ENCODE results near the gene TP63. TPM values are rescaled to one million over a fixed set of nuclear protein-coding genes. Genes with fewer than 3 reads are reported as not detected.

Gene TP63
- total RNA-seq, 1 donor from 2014 or later: 144 TPM

GRCh38 chr3:189708375-189708774, 77.2 kb downstream of the TP63 start:
- TF ChIP-seq CTCF (IDR thresholded peaks at IDR 0.05) (no peak), POLR2A (IDR thresholded peaks at IDR 0.05) (no peak), POLR2AphosphoS5 (IDR thresholded peaks at IDR 0.05; ENCODE audit: insufficient read depth in 1 of 2, low read depth in 1 of 2) (no peak)
- intact Hi-C loops (cut with DNase I): no loop called here

GRCh38 chr3:189710620-189711402, 79.6 kb downstream of the TP63 start:
- no peaks in the 10 kb centered on the region for H3K36me3 ChIP-seq
- intact Hi-C loops (cut with DNase I): no loop called here
- H3K4me3 ChIP-seq: no peak overlapping the region
- H3K9me3 ChIP-seq: no peaks in the 10 kb centered on the region
- no peaks in the 10 kb centered on the region for H3K27me3 ChIP-seq
- H3K4me1 ChIP-seq: peaks cover 15% of the 10 kb centered on the region
- TF ChIP-seq POLR2AphosphoS5 (IDR thresholded peaks at IDR 0.05; ENCODE audit: insufficient read depth in 1 of 2, low read depth in 1 of 2) (peak in 1 of 2 donors; percentile 57), POLR2A (IDR thresholded peaks at IDR 0.05) (no peak), CTCF (IDR thresholded peaks at IDR 0.05) (no peak)
- H3K27ac ChIP-seq: no peak overlapping the region
- DNase-seq (ENCODE audit: extremely low spot score in 2 of 2): no peak

More at GRCh38 chr3:189708375-189708774, 77.2 kb downstream of the TP63 start:
- H3K9me3 ChIP-seq: no peaks in the 10 kb centered on the region
- H3K4me3 ChIP-seq: no peak overlapping the region
- H3K4me1 ChIP-seq: peaks cover 15% of the 10 kb centered on the region
- DNase-seq (ENCODE audit: extremely low spot score in 2 of 2): no peak
- H3K27me3 ChIP-seq: no peaks in the 10 kb centered on the region
- no peaks in the 10 kb centered on the region for H3K36me3 ChIP-seq
- no peak overlapping the region for H3K27ac ChIP-seq

- peaks cover 15% of the 10 kb centered on the region for H3K4me1 ChIP-seq
- no peaks in the 10 kb centered on the region for H3K9me3 ChIP-seq
- DNase-seq (ENCODE audit: extremely low spot score in 2 of 2): no peak
- no peak overlapping the region for H3K4me3 ChIP-seq
- intact Hi-C loops (cut with DNase I): no loop called here
- H3K36me3 ChIP-seq: no peaks in the 10 kb centered on the region
- no peak overlapping the region for H3K27ac ChIP-seq
- no peaks in the 10 kb centered on the region for H3K27me3 ChIP-seq
- TF ChIP-seq POLR2A (IDR thresholded peaks at IDR 0.05): no peak
- no peak for TF ChIP-seq POLR2AphosphoS5 (IDR thresholded peaks at IDR 0.05; ENCODE audit: insufficient read depth in 1 of 2, low read depth in 1 of 2)
- no peak for TF ChIP-seq CTCF (IDR thresholded peaks at IDR 0.05)
Measured at GRCh38 chr3:189712906-189713483, 81.8 kb downstream of the TP63 start.

- peaks cover 12% of the 10 kb centered on the region for H3K4me1 ChIP-seq
- H3K9me3 ChIP-seq: no peaks in the 10 kb centered on the region
- no peak for TF ChIP-seq CTCF (IDR thresholded peaks at IDR 0.05)
- TF ChIP-seq POLR2A (IDR thresholded peaks at IDR 0.05): no peak
- no peak for TF ChIP-seq POLR2AphosphoS5 (IDR thresholded peaks at IDR 0.05; ENCODE audit: insufficient read depth in 1 of 2, low read depth in 1 of 2)
- intact Hi-C loops (cut with DNase I): no loop called here
- no peak for DNase-seq (ENCODE audit: extremely low spot score in 2 of 2)
- no peaks in the 10 kb centered on the region for H3K27me3 ChIP-seq
- H3K36me3 ChIP-seq: no peaks in the 10 kb centered on the region
- no peak overlapping the region for H3K27ac ChIP-seq
- H3K4me3 ChIP-seq: no peak overlapping the region
Measured at GRCh38 chr3:189714991-189715961, 84.1 kb downstream of the TP63 start.
